ENCODE results near the gene UST.
"Not testable (repeated sequence)": the region's sequence is repeated elsewhere in the genome, so short reads cannot be mapped to it uniquely, and the experiment has no call there.

The UST gene

GRCh38 chr6:149088361-149088760 is 341.5 kb downstream of the UST start:
- DNase-seq (ENCODE audit: low read depth), result no peak

DNA sequence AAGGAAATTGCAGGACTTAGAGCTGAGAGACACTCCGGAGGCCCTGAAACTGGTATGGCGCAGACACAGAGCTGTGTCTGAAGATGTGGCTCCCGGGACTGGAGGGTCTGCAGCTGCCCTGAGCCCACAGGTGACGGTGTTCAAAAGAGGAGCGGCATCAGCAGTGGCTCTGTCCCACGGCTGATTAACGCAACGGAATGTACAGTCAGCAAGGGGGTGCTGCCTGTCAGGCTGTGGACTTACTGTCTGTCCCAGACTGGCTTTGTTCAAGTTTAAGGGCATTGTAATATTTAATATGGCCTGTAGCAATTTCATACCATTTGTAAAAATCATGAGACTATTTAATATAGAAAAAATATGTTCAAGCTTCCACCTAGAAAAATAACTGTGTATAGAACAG is 342.7 kb downstream of the UST start:
- no peak for DNase-seq (ENCODE audit: low read depth)

- DNase-seq (ENCODE audit: low read depth), result no peak
These were observed 344.1 kb downstream of the UST start for GRCh38 chr6:149090937-149091336.

DNA sequence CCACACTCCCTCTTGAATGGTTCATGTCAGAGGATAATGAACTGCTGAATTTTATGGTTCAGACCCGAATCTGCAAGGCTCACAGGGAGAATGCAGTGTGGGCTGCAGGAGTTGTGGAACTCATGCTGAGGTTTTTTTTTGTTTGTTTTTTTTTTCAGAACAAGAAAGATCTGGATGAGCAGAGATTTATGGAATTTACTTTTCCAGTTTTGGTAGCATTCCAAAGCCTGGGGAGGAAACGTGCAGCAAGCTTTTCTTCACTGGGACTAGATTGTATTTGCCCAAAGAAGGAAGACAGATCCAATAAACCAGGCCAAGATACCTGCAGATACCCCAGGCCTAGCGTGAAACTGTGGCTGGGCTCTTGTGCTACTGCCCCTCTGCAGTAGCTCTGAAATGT is 346.8 kb downstream of the UST start:
- DNase-seq (ENCODE audit: low read depth), result no peak

DNA sequence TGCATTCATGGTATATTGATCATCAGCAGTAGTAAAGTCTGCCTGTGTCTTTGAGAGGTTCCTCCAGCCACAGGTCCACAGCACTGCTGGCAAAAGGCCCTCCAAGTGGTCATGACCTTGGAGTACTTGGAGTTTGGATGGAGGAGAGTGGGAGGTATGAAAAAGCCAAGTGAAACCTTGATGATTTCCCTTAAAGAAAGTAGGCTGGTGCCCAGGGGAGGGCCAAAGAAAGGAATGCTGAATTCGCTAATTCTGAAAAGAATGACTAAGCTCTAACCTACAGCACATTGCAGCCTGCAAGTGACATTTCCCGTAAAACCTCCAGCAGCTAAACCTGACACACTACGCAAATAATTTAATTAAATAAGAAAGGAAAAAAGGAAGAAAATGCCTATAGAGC is 347.3 kb downstream of the UST start:
- DNase-seq (ENCODE audit: low read depth), result no peak

GRCh38 chr6:149094934-149095351 is 348.1 kb downstream of the UST start:
- no peak for DNase-seq (ENCODE audit: low read depth)

GRCh38 chr6:149095842-149096241 is 349.0 kb downstream of the UST start:
- DNase-seq (ENCODE audit: low read depth), result no peak

- no peak for DNase-seq (ENCODE audit: low read depth)
These were observed 351.0 kb downstream of the UST start for GRCh38 chr6:149097794-149098193.

DNA sequence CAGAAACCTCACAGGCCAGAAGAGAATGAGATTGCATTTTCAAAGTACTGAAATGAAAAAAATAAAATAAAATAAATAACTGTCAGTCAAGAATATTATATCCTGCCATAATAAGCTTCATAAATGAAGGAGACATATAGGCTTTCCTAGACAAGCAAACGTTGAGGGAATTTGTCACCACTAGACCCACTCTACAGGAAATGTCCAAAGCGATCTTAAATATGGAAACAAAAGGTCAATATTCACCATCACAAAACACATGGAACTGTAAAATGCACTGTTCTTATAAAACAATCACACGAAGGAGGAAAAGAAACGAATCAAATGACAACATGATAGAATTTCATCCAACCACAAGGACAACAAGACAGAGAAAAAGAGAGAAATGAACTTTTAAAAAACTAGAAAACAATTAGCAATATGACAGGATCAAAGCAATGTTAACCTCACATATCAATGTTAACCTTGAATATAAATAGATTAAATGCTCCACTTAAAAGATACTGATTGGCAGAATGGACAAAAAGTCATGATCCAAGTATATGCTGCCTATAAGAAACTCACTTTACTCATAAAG is 352.0 kb downstream of the UST start:
- no peak for DNase-seq (ENCODE audit: low read depth)

- DNase-seq (ENCODE audit: low read depth), result no peak
These were observed 355.5 kb downstream of the UST start for GRCh38 chr6:149102324-149102723.

- not testable (repeated sequence) for DNase-seq (ENCODE audit: low read depth)
These were observed 357.1 kb downstream of the UST start for GRCh38 chr6:149103950-149104349.

GRCh38 chr6:149107520-149107919 is 360.7 kb downstream of the UST start:
- no peak for DNase-seq (ENCODE audit: low read depth)

- no peak for DNase-seq (ENCODE audit: low read depth)
These were observed 361.4 kb downstream of the UST start for GRCh38 chr6:149108038-149108748.

GRCh38 chr6:149108749-149109100 is 361.9 kb downstream of the UST start:
- DNase-seq (ENCODE audit: low read depth), result no peak

DNA sequence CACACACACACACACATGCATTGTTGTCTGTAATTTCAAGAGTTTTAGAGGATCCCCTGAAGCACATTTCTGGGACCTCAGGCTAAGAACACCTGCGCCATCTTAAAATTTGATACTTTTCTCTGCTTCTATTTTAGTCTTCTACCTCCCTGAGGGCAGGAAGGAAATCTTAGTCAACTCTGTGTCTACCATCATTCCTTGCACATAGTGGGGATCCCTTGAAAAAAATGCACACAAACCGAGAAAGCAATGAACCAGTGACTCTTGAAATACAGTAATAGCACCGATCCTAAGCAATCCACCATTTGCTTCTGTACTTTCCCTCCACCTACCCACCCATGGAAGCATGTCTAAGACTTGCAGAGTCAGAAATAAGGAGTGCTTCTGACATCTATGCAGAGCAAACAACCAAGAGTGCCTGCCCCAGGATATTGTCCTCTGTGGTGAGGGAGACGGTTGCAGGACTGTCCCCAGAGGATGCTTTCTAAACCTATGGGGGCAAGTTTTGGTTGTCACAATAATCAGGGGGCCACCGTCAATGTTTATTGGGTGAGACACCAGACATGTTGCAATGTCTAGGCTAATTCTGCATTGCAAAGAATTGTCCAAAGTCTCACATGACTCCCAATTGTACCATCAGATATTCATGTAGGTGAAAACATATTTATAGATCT is 362.7 kb downstream of the UST start:
- DNase-seq (ENCODE audit: low read depth), result no peak

GRCh38 chr6:149111556-149112115 is 364.8 kb downstream of the UST start:
- no peak for DNase-seq (ENCODE audit: low read depth)

DNA sequence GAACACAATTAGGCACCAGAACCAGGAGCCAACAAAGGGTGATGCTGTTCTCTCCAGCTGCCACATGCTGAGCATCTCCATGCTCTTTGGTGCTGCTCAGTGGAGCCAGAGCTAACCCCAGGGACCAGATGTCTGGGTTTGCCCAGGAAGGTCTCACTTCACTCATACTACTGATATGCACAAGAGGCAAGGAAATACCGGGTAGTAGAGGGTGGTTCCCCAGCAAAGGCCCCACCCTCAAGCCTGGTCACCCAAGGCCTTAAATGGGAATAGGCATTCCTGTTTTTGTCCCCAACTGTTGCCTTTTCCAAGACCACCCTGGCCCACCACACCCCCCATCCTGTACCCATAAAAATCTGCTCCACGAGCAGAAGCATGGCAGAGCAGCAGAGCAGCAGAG is 366.1 kb downstream of the UST start:
- DNase-seq (ENCODE audit: low read depth), result no peak

DNA sequence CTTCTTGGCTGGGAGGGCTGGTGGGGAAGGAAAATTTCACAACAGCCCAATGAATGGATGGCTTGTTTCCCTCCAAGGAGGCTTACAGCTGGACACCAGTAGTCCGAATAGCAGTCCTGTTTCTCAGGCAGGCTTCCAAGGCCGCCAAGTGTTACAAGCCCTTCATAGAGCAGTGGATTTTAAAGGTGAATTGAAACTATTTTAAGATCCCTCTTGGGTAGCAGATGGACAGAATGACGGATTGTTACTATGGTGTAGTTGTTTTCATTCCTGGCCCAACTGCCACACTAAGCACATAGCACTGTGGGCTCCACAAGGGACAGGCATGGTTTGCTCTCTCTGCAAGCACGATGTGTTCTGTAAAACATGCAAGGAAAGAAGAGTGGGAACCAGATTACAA is 367.3 kb downstream of the UST start:
- DNase-seq (ENCODE audit: low read depth), result no peak

DNA sequence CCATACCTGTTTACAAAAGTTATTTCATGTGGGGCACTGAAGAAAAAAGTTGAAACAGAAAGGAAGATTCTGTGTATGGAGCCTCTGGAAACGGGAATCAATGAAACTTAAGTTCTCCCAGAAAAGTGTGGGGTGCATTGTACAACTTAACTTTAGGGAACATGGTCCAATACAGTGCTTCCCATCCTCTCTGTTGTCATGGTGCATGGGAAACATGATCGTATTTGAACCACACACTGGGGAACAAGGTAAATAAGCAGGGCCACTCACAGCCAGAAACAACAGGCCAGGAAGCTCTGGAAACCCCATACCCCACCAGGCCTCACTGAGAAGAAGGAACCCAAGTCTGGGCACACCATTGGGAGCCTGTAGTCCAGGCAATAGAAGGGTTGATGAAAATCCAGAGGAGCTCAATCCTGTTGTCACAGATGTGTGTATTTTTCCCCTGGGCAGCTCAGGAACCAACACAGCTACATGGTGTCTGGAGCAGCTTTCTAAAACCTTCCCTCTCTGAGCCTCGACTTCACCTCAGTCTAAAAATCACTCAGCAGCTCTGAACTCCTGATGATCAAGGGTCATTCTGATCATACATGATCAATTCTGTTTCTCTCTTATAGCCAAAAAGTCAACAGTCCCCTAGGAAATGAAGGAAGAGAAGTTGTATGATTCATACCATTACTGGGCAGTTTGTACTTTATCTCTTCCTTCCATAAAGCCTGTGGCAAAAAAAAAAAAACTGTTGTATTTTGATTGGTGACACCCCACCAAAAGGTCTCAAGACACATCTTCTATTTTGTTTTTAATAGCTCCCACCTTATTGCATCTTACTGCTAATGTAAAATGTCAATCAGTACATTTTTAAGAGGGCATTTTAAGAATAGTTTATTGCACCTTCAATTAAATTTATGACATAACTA is 372.2 kb downstream of the UST start:
- no peak for DNase-seq (ENCODE audit: low read depth)

DNA sequence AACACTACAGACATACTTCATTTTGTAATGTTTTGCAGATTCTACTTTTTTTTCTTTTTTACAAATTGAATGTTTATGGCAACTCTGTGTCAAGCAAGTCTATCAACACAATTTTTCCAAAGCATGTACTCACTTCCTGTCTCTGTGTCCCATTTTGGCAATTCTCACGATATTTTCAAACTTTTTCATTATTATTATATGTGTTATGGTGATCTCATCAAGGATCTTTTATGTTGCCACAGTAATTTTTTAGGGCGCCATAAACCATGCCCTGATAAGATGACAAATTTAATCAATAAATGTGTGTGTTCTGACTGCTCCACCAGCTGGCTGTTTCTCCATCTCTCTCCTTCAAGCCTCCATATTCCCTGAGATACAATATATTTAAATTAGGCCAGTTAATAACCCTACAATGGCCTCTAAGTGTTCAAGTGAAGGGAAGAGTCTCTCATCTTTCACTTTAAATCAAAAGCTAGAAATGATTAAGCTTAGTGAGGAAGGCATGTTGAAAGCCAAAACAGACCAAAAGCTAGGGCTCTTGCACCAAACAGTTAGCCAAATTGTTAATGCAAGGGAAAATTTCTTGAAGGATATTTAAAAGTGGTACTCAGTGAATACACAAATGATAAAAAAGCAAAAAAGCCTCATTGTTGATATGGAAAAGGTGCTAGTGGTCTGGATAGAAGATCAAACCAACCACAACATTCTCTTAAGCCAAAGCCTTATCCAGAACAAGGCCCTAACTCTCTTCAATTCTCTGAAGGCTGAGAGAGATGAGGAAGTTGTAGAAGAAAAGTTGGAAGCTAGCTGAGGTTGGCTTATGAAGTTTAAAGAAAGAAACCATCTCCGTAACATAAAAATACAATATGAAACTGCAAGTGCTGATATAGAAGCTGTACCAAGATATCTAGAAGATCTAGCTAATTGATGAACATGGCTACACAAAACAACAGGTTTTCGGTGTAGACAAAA is 376.3 kb downstream of the UST start:
- no peak for DNase-seq (ENCODE audit: low read depth)

DNA sequence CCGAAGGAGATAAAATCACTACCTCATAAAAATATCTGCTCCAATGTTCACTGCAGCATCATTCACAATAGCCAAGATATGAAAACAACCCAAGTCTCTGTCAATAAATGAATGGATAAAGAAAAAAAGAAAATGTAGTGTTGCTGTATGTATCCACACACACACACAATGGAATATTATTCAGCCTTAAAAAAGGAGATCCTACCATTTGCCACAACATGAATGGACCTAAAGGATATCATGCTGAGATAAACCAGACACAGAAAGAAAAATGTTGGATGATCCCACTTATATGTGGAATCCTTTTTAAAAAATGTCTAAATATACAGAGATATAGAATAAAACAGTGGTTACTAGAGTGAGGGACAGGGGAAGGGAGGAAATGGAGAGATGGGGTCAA is 378.5 kb downstream of the UST start:
- DNase-seq (ENCODE audit: low read depth), result no peak

Measured in stimulated activated CD8-positive, alpha-beta memory T cell treated with anti-CD3 and anti-CD28 coated beads, Interleukin-15, amount 100 ng/mL, for 1 hour (primary cell).